LNCaP clone FGC (cell line): ENCODE measurements around the gene SPTLC2.

Source experiments
- DNase-seq: peaks from one replicate; pipeline ENCODE4 v3.0.0-alpha.2; 2011; ENCODE audit warnings: low read depth
- H3K4me3 ChIP-seq: 2 replicates; pipeline ENCODE4 v1.5.1; 2011; ENCODE audit warnings: mild to moderate bottlenecking, low read depth, low read length, control low read depth
- TF ChIP-seq, protein P1 (sequence below): IDR thresholded peaks from 2 replicates; pipeline ENCODE4 v1.5.1; 2012; ENCODE audit warnings: mild to moderate bottlenecking; ENCODE audit not compliant: control insufficient read depth, insufficient read depth; ENCODE audit errors: extremely low read depth

Gene SPTLC2

GRCh38 chr14:77649326-77649725, 32.9 kb upstream of the SPTLC2 start:
- DNase-seq = no peak
- TF ChIP-seq, protein P1, sequence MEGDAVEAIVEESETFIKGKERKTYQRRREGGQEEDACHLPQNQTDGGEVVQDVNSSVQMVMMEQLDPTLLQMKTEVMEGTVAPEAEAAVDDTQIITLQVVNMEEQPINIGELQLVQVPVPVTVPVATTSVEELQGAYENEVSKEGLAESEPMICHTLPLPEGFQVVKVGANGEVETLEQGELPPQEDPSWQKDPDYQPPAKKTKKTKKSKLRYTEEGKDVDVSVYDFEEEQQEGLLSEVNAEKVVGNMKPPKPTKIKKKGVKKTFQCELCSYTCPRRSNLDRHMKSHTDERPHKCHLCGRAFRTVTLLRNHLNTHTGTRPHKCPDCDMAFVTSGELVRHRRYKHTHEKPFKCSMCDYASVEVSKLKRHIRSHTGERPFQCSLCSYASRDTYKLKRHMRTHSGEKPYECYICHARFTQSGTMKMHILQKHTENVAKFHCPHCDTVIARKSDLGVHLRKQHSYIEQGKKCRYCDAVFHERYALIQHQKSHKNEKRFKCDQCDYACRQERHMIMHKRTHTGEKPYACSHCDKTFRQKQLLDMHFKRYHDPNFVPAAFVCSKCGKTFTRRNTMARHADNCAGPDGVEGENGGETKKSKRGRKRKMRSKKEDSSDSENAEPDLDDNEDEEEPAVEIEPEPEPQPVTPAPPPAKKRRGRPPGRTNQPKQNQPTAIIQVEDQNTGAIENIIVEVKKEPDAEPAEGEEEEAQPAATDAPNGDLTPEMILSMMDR = no peak
- no peak overlapping the region for H3K4me3 ChIP-seq

GRCh38 chr14:77648520-77649200, 32.2 kb upstream of the SPTLC2 start:
- TF ChIP-seq, protein P1 = no peak
- H3K4me3 ChIP-seq = no peak overlapping the region
- DNase-seq = no peak

GRCh38 chr14:77647853-77648252, 31.4 kb upstream of the SPTLC2 start:
- no peak for DNase-seq
- no peak overlapping the region for H3K4me3 ChIP-seq
- TF ChIP-seq, protein P1 = no peak

- no peak overlapping the region for H3K4me3 ChIP-seq
- TF ChIP-seq, protein P1 = no peak
Observed at GRCh38 chr14:77646907-77647306, 30.5 kb upstream of the SPTLC2 start.

GRCh38 chr14:77645520-77646230, 29.2 kb upstream of the SPTLC2 start:
- DNase-seq = no peak
- no peak overlapping the region for H3K4me3 ChIP-seq

More at GRCh38 chr14:77646907-77647306, 30.5 kb upstream of the SPTLC2 start:
- DNase-seq = no peak

DNA sequence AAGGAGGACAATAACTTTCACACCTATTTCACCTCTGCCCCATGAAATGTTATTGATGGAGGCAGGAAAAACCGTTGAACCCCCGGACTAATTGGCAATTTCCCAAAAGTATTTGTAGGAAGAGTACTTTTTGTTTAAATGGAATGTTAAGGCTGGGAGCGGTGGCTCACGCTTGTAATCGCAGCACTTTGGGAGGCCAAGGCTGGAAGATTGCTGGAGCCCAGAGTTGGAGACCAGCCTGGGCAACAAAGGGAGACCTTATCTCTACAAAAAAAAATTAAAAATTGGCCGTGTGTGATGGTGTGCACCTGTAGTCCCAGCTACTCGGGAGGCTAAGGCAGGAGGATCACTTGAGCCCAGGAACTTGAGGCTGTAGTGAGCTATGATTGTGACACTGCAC, 26.0 kb upstream of the SPTLC2 start:
- TF ChIP-seq, protein P1 = no peak
- H3K4me3 ChIP-seq = no peak overlapping the region
- no peak for DNase-seq

More at GRCh38 chr14:77645520-77646230, 29.2 kb upstream of the SPTLC2 start:
- TF ChIP-seq, protein P1 = no peak
